NCI-H128 (cell line): ENCODE measurements around the gene PACSIN1.

ENCODE experiments used
- DNase-seq: peaks from one replicate; lab custom pipeline; 2025; ENCODE audit not compliant: unreplicated experiment; lab: John Stamatoyannopoulos, UW

The PACSIN1 gene

GRCh38 chr6:34514112-34514511 is 48.2 kb downstream of the PACSIN1 start:
- DNase-seq, result no peak

- no peak for DNase-seq
Observed at GRCh38 chr6:34514593-34515472, 49.0 kb downstream of the PACSIN1 start.

GRCh38 chr6:34515473-34516387 is 49.9 kb downstream of the PACSIN1 start:
- DNase-seq, result no peak

- no peak for DNase-seq
Observed at GRCh38 chr6:34516391-34517324, 50.8 kb downstream of the PACSIN1 start.

GRCh38 chr6:34517461-34517881 is 51.6 kb downstream of the PACSIN1 start:
- DNase-seq, result no peak

- DNase-seq, result no peak
Observed at GRCh38 chr6:34517966-34518365, 52.1 kb downstream of the PACSIN1 start.

GRCh38 chr6:34518669-34519365 is 52.9 kb downstream of the PACSIN1 start:
- DNase-seq, result no peak

GRCh38 chr6:34519971-34520644 is 54.2 kb downstream of the PACSIN1 start:
- DNase-seq, result no peak

GRCh38 chr6:34520645-34521462 is 55.0 kb downstream of the PACSIN1 start:
- no peak for DNase-seq

GRCh38 chr6:34521463-34522285 is 55.8 kb downstream of the PACSIN1 start:
- DNase-seq, result no peak

GRCh38 chr6:34522761-34523160 is 56.9 kb downstream of the PACSIN1 start:
- DNase-seq, result no peak

- DNase-seq, result no peak
Observed at GRCh38 chr6:34523441-34524206, 57.7 kb downstream of the PACSIN1 start.

- no peak for DNase-seq
Observed at GRCh38 chr6:34524499-34524898, 58.6 kb downstream of the PACSIN1 start.

- DNase-seq, result no peak
Observed at GRCh38 chr6:34524971-34525370, 59.1 kb downstream of the PACSIN1 start.

GRCh38 chr6:34525431-34526175 is 59.7 kb downstream of the PACSIN1 start:
- no peak for DNase-seq

- DNase-seq, result no peak
Observed at GRCh38 chr6:34526241-34526972, 60.5 kb downstream of the PACSIN1 start.
